Endothelial cell (in vitro differentiated cells): Measurements from ENCODE around the gene SIKE1. TPM values are rescaled to one million over a fixed set of nuclear protein-coding genes. Genes with fewer than 3 reads are reported as not detected.

Source experiments
- DNase-seq: peaks from one replicate; pipeline ENCODE4 v3.0.0; 2021; ENCODE audit warnings: low spot score
- H3K27ac Mint-ChIP-seq: one replicate; pipeline ENCODE4 v1.8.0; 2021; ENCODE audit warnings: mixed read lengths, inconsistent platforms; ENCODE audit not compliant: unreplicated experiment
- H3K27me3 Mint-ChIP-seq: one replicate; pipeline ENCODE4 v1.8.0; 2021; ENCODE audit warnings: mild to moderate bottlenecking, moderate library complexity, mixed read lengths, inconsistent platforms; ENCODE audit not compliant: unreplicated experiment
- H3K36me3 Mint-ChIP-seq: one replicate; pipeline ENCODE4 v1.8.0; 2021; ENCODE audit warnings: mild to moderate bottlenecking, low read depth, mixed read lengths, inconsistent platforms; ENCODE audit not compliant: unreplicated experiment
- H3K4me1 Mint-ChIP-seq: one replicate; pipeline ENCODE4 v1.8.0; 2021; ENCODE audit warnings: mild to moderate bottlenecking, mixed read lengths, inconsistent platforms; ENCODE audit not compliant: unreplicated experiment
- H3K4me3 Mint-ChIP-seq: one replicate; pipeline ENCODE4 v1.8.0; 2021; ENCODE audit warnings: mild to moderate bottlenecking, mixed read lengths, inconsistent platforms; ENCODE audit not compliant: unreplicated experiment
- H3K9me3 Mint-ChIP-seq: one replicate; pipeline ENCODE4 v1.8.0; 2021; ENCODE audit warnings: mixed read lengths, inconsistent platforms; ENCODE audit not compliant: unreplicated experiment
- CTCF ChIP-seq: fragments of 200-600 bp; sonication (generic); IDR thresholded peaks from one replicate; pipeline ENCODE4 v1.5.0; 2021; ENCODE audit warnings: antibody characterized with exemption; ENCODE audit not compliant: unreplicated experiment
- total RNA-seq: library from RNA; stranded (reverse); fragmentation: NEBNext Ultra II Directional; extraction: Animal tissue kit (Norgen Biotek cat#: 25700); gene quantifications from one replicate; pipeline ENCODE4 v1.2.1, GENCODE V29; 2021; ENCODE audit not compliant: unreplicated experiment

The SIKE1 gene
- total RNA-seq, 1 donor from 2014 or later = 49.1 TPM

- DNase-seq = no peak
- Mint-ChIP-seq H3K4me1 (no peaks in the 10 kb centered on the region), H3K27ac (no peak overlapping the region), H3K27me3 (no peaks in the 10 kb centered on the region), H3K4me3 (no peak overlapping the region), H3K36me3 (peaks cover 53% of the 10 kb centered on the region), H3K9me3 (no peaks in the 10 kb centered on the region)
- TF ChIP-seq CTCF = no peak
These were observed 57.0 kb downstream of the SIKE1 start for GRCh38 chr1:114723457-114723856.

- Mint-ChIP-seq H3K36me3 (peaks cover 56% of the 10 kb centered on the region), H3K9me3 (no peaks in the 10 kb centered on the region), H3K27ac (no peak overlapping the region)
These were observed 60.0 kb downstream of the SIKE1 start for GRCh38 chr1:114720492-114720891.

More at GRCh38 chr1:114720492-114720891, 60.0 kb downstream of the SIKE1 start:
- H3K4me1 Mint-ChIP-seq = peaks cover 8% of the 10 kb centered on the region
- peaks cover 4% of the 10 kb centered on the region for H3K27me3 Mint-ChIP-seq
- H3K4me3 Mint-ChIP-seq = no peak overlapping the region
- TF ChIP-seq CTCF = no peak
- DNase-seq = no peak

Other genes with a start within 250 kb of the SIKE1 start
- gene BCAS2, start 199.1 kb downstream of the SIKE1 start, total RNA-seq = 45.6 TPM
- 7.7 TPM for gene DENND2C, start 110.6 kb downstream of the SIKE1 start, total RNA-seq
- not detected for gene AMPD1, start 85.1 kb downstream of the SIKE1 start, total RNA-seq
- gene NRAS, start 63.9 kb downstream of the SIKE1 start, total RNA-seq = 74.0 TPM
- 538 TPM for gene CSDE1, start 22.7 kb downstream of the SIKE1 start, total RNA-seq
- not detected for gene SYCP1, start 74.2 kb upstream of the SIKE1 start, total RNA-seq
- gene TSHB, start 249.1 kb upstream of the SIKE1 start, total RNA-seq = not detected